CD14-positive monocyte (primary cell): ENCODE results near the gene RNF225. TPM values are rescaled to one million over a fixed set of nuclear protein-coding genes. Genes with fewer than 3 reads are reported as not detected.

Experiments
- DNase-seq, 3 donors: peaks; one replicate each; pipeline ENCODE4 v3.0.0-alpha.2; 2011 to 2022
- H2AFZ ChIP-seq: 2 replicates; pipeline ENCODE4 v1.6.0; 2012; ENCODE audit warnings: mild to moderate bottlenecking, low read depth, low read length, inconsistent platforms; ENCODE audit not compliant: insufficient read depth, poor library complexity, severe bottlenecking
- H3K27ac ChIP-seq, 2 donors: 1 replicate in 1 of 2; 2 replicates in 1 of 2; pipeline ENCODE4 v1.5.1; 2012 to 2013; ENCODE audit warnings: low read length in 2 of 2, control low read depth in 1 of 2, inconsistent platforms in 1 of 2, low read depth in 1 of 2, mild to moderate bottlenecking in 1 of 2
- H3K27me3 ChIP-seq, 2 donors: one replicate each; pipeline versions ENCODE4 v1.6.0 to v1.6.1; 2011 to 2013; ENCODE audit warnings: low read length in 2 of 2; ENCODE audit not compliant: control insufficient read depth in 2 of 2, insufficient read depth in 2 of 2
- H3K36me3 ChIP-seq, 2 donors: replicated peaks in 1 of 2; 1 replicate in 1 of 2; 2 replicates in 1 of 2; pipeline versions ENCODE4 v1.5.1 to v1.6.1; 2012 to 2013; ENCODE audit warnings: low read length in 2 of 2, control low read depth in 1 of 2, inconsistent platforms in 1 of 2, mild to moderate bottlenecking in 1 of 2; ENCODE audit not compliant: insufficient read depth in 2 of 2, control insufficient read depth in 1 of 2
- H3K4me1 ChIP-seq, 2 donors: 1 replicate in 1 of 2; 2 replicates in 1 of 2; pipeline versions ENCODE4 v1.5.1 to v1.6.1; 2012 to 2013; ENCODE audit warnings: low read length in 2 of 2, control low read depth in 1 of 2, inconsistent platforms in 1 of 2, mild to moderate bottlenecking in 1 of 2, moderate library complexity in 1 of 2; ENCODE audit not compliant: insufficient read depth in 2 of 2, control insufficient read depth in 1 of 2
- H3K4me2 ChIP-seq: replicated peaks from 2 replicates; pipeline ENCODE3; 2012; ENCODE audit warnings: low read length, moderate library complexity, mild to moderate bottlenecking; ENCODE audit not compliant: poor library complexity, severe bottlenecking; ENCODE audit errors: extremely low read depth
- H3K4me3 ChIP-seq, 3 experiments: fragments of 200-600 bp in 1 of 3; sonication (generic) in 1 of 3; replicated peaks in 1 of 3; 1 replicate in 2 of 3; 2 replicates in 1 of 3; pipeline ENCODE4 v1.5.1; 2011 to 2013; ENCODE audit warnings: low read length in 3 of 3, mild to moderate bottlenecking in 3 of 3, control low read depth in 2 of 3, low read depth in 2 of 3, inconsistent platforms in 1 of 3, moderate library complexity in 1 of 3
- H3K79me2 ChIP-seq: 2 replicates; pipeline ENCODE4 v1.6.0; 2012; ENCODE audit warnings: mild to moderate bottlenecking, control low read depth, inconsistent platforms, low read length, moderate library complexity; ENCODE audit not compliant: insufficient read depth
- H3K9ac ChIP-seq: 2 replicates; pipeline ENCODE4 v1.6.0; 2017; ENCODE audit warnings: low read length, mild to moderate bottlenecking; ENCODE audit not compliant: insufficient read depth, poor library complexity, severe bottlenecking
- H3K9me3 ChIP-seq, 2 donors: replicated peaks in 1 of 2; 1 replicate in 1 of 2; 2 replicates in 1 of 2; pipeline versions ENCODE4 v1.5.1 to v1.6.1; 2012 to 2013; ENCODE audit warnings: low read length in 2 of 2, control low read depth in 1 of 2; ENCODE audit not compliant: control insufficient read depth in 1 of 2, insufficient read depth in 1 of 2
- H4K20me1 ChIP-seq: 2 replicates; pipeline ENCODE4 v1.6.0; 2012; ENCODE audit warnings: mild to moderate bottlenecking, low read length, control low read depth, moderate library complexity; ENCODE audit not compliant: insufficient read depth
- H3K27ac Mint-ChIP-seq, 7 donors: one replicate each; pipeline ENCODE4 v1.8.0; 2020; ENCODE audit warnings: mild to moderate bottlenecking in 7 of 7, mixed read lengths in 7 of 7, moderate library complexity in 6 of 7, inconsistent platforms in 2 of 7
- H3K27me3 Mint-ChIP-seq, 3 donors: one replicate each; pipeline ENCODE4 v1.8.0; 2021 to 2022; ENCODE audit warnings: low read depth in 3 of 3, mild to moderate bottlenecking in 3 of 3, mixed read lengths in 3 of 3, moderate library complexity in 3 of 3, inconsistent platforms in 1 of 3
- H3K36me3 Mint-ChIP-seq, 2 donors: one replicate each; pipeline ENCODE4 v1.8.0; 2020; ENCODE audit warnings: mixed read lengths in 2 of 2, inconsistent platforms in 1 of 2, mild to moderate bottlenecking in 1 of 2
- H3K4me1 Mint-ChIP-seq: one replicate; pipeline ENCODE4 v1.8.0; 2020; ENCODE audit warnings: mild to moderate bottlenecking, mixed read lengths
- H3K4me3 Mint-ChIP-seq, 2 donors: one replicate each; pipeline ENCODE4 v1.8.0; 2020; ENCODE audit warnings: mild to moderate bottlenecking in 2 of 2, mixed read lengths in 2 of 2, moderate library complexity in 1 of 2
- H3K9me3 Mint-ChIP-seq, 7 donors: one replicate each; pipeline ENCODE4 v1.8.0; 2020 to 2022; ENCODE audit warnings: mixed read lengths in 7 of 7, mild to moderate bottlenecking in 6 of 7, moderate library complexity in 6 of 7, inconsistent platforms in 2 of 7
- CTCF ChIP-seq: fragments of 200-600 bp; IDR thresholded peaks from one replicate; pipeline ENCODE4 v1.8.0; 2022; ENCODE audit warnings: antibody characterized with exemption, mild to moderate bottlenecking
- WGBS: methylation state at CpG from one replicate; pipeline ENCODE4 v1.1.5; 2013; ENCODE audit warnings: missing lambda C conversion rate; ENCODE audit not compliant: insufficient coverage; 5-methylcytosine and 5-hydroxymethylcytosine counted together
- intact Hi-C, 2 donors: fragments of 100-400 bp; cut with micrococcal nuclease; formaldehyde crosslinking; loops; one replicate each; pipeline versions ENCODE4 v1.15.0 to v1.15.1; 2023
- polyA minus RNA-seq: library from RNA; depleted of rRNA, polyadenylated mRNA; stranded (reverse); fragments of >200 nt; gene quantifications from 2 replicates; pipeline ENCODE4 v1.2.3, GENCODE V29; 2012
- polyA plus RNA-seq, 3 donors: library from polyadenylated mRNA; depleted of rRNA in 1 of 3; unstranded in 2 of 3; stranded (reverse) in 1 of 3; fragments of 300-500 nt in 2 of 3; fragments of >200 nt in 1 of 3; fragmentation: Illumina TruSeq in 2 of 3; gene quantifications; 1 replicate in 2 of 3; 2 replicates in 1 of 3; pipeline ENCODE4 v1.2.3, GENCODE V29; 2012 to 2021
- total RNA-seq, 12 experiments: library from RNA in 1 of 12; stranded (reverse) in 1 of 12; fragments of 120-200 nt in 1 of 12; gene quantifications; one replicate each; pipeline ENCODE4 v1.2.4 and lab custom pipeline; 2013 to 2026; ENCODE audit warnings: mixed read lengths in 6 of 12, inconsistent platforms in 1 of 12

RNF225 gene
- not detected for total RNA-seq (2013)
- polyA plus RNA-seq, result not detected
- 0.55 TPM in 1 of 2 replicates, not detected in the other for polyA minus RNA-seq
- 0 to 0.32 (median 0.13) reads per million in 11 experiments for total RNA-seq (lab: John Stamatoyannopoulos, UW)

GRCh38 chr19:58395220-58395978 is at the start of gene RNF225:
Gene RNF225, plus strand, starts transcription at chr19:58395656. Its CDS starts 434 bp downstream, at chr19:58396090.
- Mint-ChIP-seq H3K4me3 (peak within 1 kb of the TSS in 1 of 2 donors; percentile 48), H3K9me3 (peaks cover 0 to 8% (median 0%) of the 10 kb centered on the region in 7 donors)
- H3K4me2 ChIP-seq, result no peak within 1 kb of the TSS

More at GRCh38 chr19:58395220-58395978, at the start of gene RNF225:
- H3K4me3 ChIP-seq, result no peak within 1 kb of the TSS
- Mint-ChIP-seq H3K36me3 (peaks cover 45% of the 10 kb centered on the region in 2 donors), H3K27ac (peak within 1 kb of the TSS in 1 of 7 donors; percentile 7), H3K4me1 (peaks cover 12% of the 10 kb centered on the region), H3K27me3 (peaks cover 30 to 44% (median 43%) of the 10 kb centered on the region in 3 donors)
- no peaks in the 10 kb centered on the region for H3K9me3 ChIP-seq
- peaks cover 3% of the 10 kb centered on the region for H3K79me2 ChIP-seq
- peak in 1 of 3 donors; percentile 2 for DNase-seq
- peaks cover 4% of the 10 kb centered on the region for H4K20me1 ChIP-seq
- H3K27me3 ChIP-seq, result peaks cover 5 to 30% of the 10 kb centered on the region in 2 donors
- H3K4me1 ChIP-seq, result peaks cover under 1 to 4% of the 10 kb centered on the region in 2 donors
- H3K27ac ChIP-seq, result no peak within 1 kb of the TSS
- peaks cover 37 to 47% of the 10 kb centered on the region in 2 donors for H3K36me3 ChIP-seq
- no peak for TF ChIP-seq CTCF
- H3K9ac ChIP-seq, result no peak within 1 kb of the TSS
- WGBS, result 45% methylated on average over 18 of the region's 21 CpGs
- intact Hi-C loops, result no loop called here
- H2AFZ ChIP-seq, result no peak within 1 kb of the TSS
